DND-41 (cell line): Measurements from ENCODE around the gene MAP2K2.

Source experiments
- ATAC-seq: fragments of 200-7000 bp; cut with Tn5 transposase; 3 replicates; pipeline ENCODE4 v1.9.1; 2021; ENCODE audit warnings: low read depth; ENCODE audit not compliant: insufficient read depth
- DNase-seq: peaks from one replicate; pipeline ENCODE4 v3.0.0-alpha.2; 2020
- H2AFZ ChIP-seq: 2 replicates; pipeline ENCODE4 v1.6.0; 2012; ENCODE audit warnings: low read depth, low read length
- H3K27ac ChIP-seq: 2 replicates; pipeline ENCODE4 v1.5.1; 2012; ENCODE audit warnings: low read length, inconsistent platforms
- H3K27me3 ChIP-seq: fragments of 200-600 bp; sonication (generic); 2 replicates; pipeline ENCODE4 v1.6.0; 2012; ENCODE audit warnings: low read length, mild to moderate bottlenecking, inconsistent platforms; ENCODE audit not compliant: insufficient read depth, poor library complexity
- H3K36me3 ChIP-seq: 2 replicates; pipeline ENCODE4 v1.5.1; 2012; ENCODE audit warnings: low read length, inconsistent platforms; ENCODE audit not compliant: insufficient read depth
- H3K4me1 ChIP-seq: 2 replicates; pipeline ENCODE4 v1.5.1; 2012; ENCODE audit warnings: mild to moderate bottlenecking, low read length; ENCODE audit not compliant: insufficient read depth
- H3K4me2 ChIP-seq: 2 replicates; pipeline ENCODE4 v1.6.0; 2012; ENCODE audit warnings: mild to moderate bottlenecking, moderate library complexity, low read length, inconsistent platforms; ENCODE audit not compliant: insufficient read depth
- H3K4me3 ChIP-seq, 2 experiments: fragments of 200-600 bp in 1 of 2; shearing (Covaris generic) in 1 of 2; 2 replicates each; pipeline ENCODE4 v1.5.1; 2012 to 2016; ENCODE audit warnings: inconsistent platforms in 2 of 2, low read length in 2 of 2, mild to moderate bottlenecking in 2 of 2, low read depth in 1 of 2, moderate library complexity in 1 of 2
- H3K79me2 ChIP-seq: 2 replicates; pipeline ENCODE4 v1.6.0; 2012; ENCODE audit warnings: low read length, inconsistent platforms; ENCODE audit not compliant: insufficient read depth
- H3K9ac ChIP-seq: 2 replicates; pipeline ENCODE4 v1.6.0; 2012; ENCODE audit warnings: low read depth, mild to moderate bottlenecking, inconsistent platforms, low read length, moderate library complexity
- H3K9me3 ChIP-seq: 2 replicates; pipeline ENCODE4 v1.5.1; 2012; ENCODE audit warnings: low read length, moderate library complexity, mild to moderate bottlenecking, inconsistent platforms; ENCODE audit not compliant: insufficient read depth, severe bottlenecking
- H4K20me1 ChIP-seq: 2 replicates; pipeline ENCODE4 v1.6.0; 2012; ENCODE audit warnings: low read length; ENCODE audit not compliant: insufficient read depth
- EZH2 ChIP-seq: IDR thresholded peaks from 3 replicates; pipeline ENCODE4 v1.6.1; 2012; ENCODE audit warnings: borderline replicate concordance, low read depth, mild to moderate bottlenecking, moderate library complexity, low read length, inconsistent platforms; ENCODE audit not compliant: severe bottlenecking
- TF ChIP-seq, protein P1 (sequence below): IDR thresholded peaks from 2 replicates; pipeline ENCODE4 v1.5.1; 2012; ENCODE audit warnings: borderline replicate concordance, low read length, moderate library complexity, mild to moderate bottlenecking; ENCODE audit not compliant: poor library complexity, severe bottlenecking; ENCODE audit errors: extremely low read depth

The MAP2K2 gene

GRCh38 chr19:4101496-4101770 is 22.5 kb downstream of the MAP2K2 start:
- no peak overlapping the region for H2AFZ ChIP-seq
- DNase-seq: no peak

DNA sequence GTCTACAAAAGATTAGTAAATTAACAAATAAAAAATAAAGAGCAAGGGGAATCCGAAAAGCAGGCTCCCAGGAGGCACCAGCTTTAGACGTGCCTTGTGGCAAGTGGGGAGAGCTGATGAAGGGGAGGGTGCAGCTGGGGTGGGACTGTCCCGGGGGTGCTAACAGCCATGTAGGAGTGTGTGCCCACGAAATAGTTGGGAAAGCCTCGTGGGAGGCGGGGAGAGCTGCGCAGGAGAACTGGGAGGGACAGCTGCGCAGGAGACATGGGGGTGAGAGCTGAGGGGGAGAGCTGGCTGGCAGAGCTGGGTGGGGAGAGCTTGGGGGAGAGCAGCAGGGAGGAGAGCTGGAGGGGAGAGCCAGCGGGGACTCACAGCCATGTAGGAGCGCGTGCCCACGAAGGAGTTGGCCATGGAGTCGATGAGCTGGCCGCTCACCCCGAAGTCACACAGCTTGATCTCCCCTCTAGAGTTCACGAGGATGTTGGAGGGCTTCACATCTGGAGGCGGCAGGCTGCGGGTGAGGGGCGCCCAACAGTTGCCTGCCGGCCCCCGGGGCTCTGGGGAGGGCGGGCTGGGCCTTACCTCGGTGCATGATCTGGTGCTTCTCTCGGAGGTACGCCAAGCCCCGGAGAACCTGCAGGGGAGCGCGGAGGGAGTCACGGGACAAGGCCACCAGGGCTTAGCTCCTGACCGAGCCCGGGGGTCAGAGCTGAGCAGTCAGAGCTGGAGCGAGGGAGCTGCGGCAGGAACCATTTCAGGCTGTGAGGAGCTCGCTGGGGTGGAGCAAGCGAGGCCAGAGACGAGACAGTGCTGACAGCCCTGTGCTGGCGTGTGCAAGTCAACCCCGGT is 23.1 kb downstream of the MAP2K2 start:
- H3K9me3 ChIP-seq: no peaks in the 10 kb centered on the region
- no peak overlapping the region for H3K27ac ChIP-seq
- H3K36me3 ChIP-seq: peaks cover 80% of the 10 kb centered on the region
- DNase-seq (no peak), ATAC-seq (no peak)
- peaks cover 12% of the 10 kb centered on the region for H3K79me2 ChIP-seq
- H3K9ac ChIP-seq: no peak overlapping the region
- H3K4me3 ChIP-seq: no peak overlapping the region
- no peaks in the 10 kb centered on the region for H3K27me3 ChIP-seq
- H3K4me2 ChIP-seq: no peak overlapping the region
- H2AFZ ChIP-seq: no peak overlapping the region
- H4K20me1 ChIP-seq: peaks cover 13% of the 10 kb centered on the region; the same call in 1 of the 2 replicates
- H3K4me1 ChIP-seq: peaks cover 27% of the 10 kb centered on the region
- TF ChIP-seq, protein P1, sequence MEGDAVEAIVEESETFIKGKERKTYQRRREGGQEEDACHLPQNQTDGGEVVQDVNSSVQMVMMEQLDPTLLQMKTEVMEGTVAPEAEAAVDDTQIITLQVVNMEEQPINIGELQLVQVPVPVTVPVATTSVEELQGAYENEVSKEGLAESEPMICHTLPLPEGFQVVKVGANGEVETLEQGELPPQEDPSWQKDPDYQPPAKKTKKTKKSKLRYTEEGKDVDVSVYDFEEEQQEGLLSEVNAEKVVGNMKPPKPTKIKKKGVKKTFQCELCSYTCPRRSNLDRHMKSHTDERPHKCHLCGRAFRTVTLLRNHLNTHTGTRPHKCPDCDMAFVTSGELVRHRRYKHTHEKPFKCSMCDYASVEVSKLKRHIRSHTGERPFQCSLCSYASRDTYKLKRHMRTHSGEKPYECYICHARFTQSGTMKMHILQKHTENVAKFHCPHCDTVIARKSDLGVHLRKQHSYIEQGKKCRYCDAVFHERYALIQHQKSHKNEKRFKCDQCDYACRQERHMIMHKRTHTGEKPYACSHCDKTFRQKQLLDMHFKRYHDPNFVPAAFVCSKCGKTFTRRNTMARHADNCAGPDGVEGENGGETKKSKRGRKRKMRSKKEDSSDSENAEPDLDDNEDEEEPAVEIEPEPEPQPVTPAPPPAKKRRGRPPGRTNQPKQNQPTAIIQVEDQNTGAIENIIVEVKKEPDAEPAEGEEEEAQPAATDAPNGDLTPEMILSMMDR: no peak
- TF ChIP-seq EZH2: no peak

More at GRCh38 chr19:4101496-4101770, 22.5 kb downstream of the MAP2K2 start:
- Histone ChIP-seq H3K4me1 (peaks cover 31% of the 10 kb centered on the region), H3K9ac (no peak overlapping the region), H3K4me2 (no peak overlapping the region), H3K9me3 (no peaks in the 10 kb centered on the region), H3K27ac (no peak overlapping the region), H3K36me3 (peaks cover 80% of the 10 kb centered on the region), H4K20me1 (peaks cover 13% of the 10 kb centered on the region; the same call in 1 of the 2 replicates), H3K27me3 (no peaks in the 10 kb centered on the region), H3K4me3 (no peak overlapping the region), H3K79me2 (peaks cover 14% of the 10 kb centered on the region)
- no peak for ATAC-seq
- TF ChIP-seq, protein P1: no peak
- TF ChIP-seq EZH2: no peak

GRCh38 chr19:4099041-4099764 is 24.7 kb downstream of the MAP2K2 start:
- Histone ChIP-seq H4K20me1 (peaks cover 9% of the 10 kb centered on the region; the same call in 1 of the 2 replicates), H3K27ac (no peak overlapping the region), H3K4me2 (no peak overlapping the region), H3K9ac (no peak overlapping the region), H3K79me2 (peaks cover 12% of the 10 kb centered on the region), H3K4me1 (peaks cover 12% of the 10 kb centered on the region), H3K36me3 (peaks cover 93% of the 10 kb centered on the region), H3K9me3 (no peaks in the 10 kb centered on the region), H3K4me3 (no peak overlapping the region), H2AFZ (no peak overlapping the region), H3K27me3 (no peaks in the 10 kb centered on the region)
- TF ChIP-seq, protein P1: no peak
- TF ChIP-seq EZH2: no peak
- DNase-seq (no peak), ATAC-seq (no peak)
